Left renal pelvis (tissue), 4 donors: Measurements from ENCODE around the gene ZFC3H1. TPM values are rescaled to one million over a fixed set of nuclear protein-coding genes. Genes with fewer than 3 reads are reported as not detected.
"Not testable (repeated sequence)": the region's sequence is repeated elsewhere in the genome, so short reads cannot be mapped to it uniquely, and the experiment has no call there.

Experiments
- DNase-seq, 4 donors: peaks; one replicate each; pipeline ENCODE4 v3.0.0-alpha.2; 2013; ENCODE audit warnings: low read depth in 4 of 4, low spot score in 3 of 4
- polyA plus RNA-seq, 4 donors: library from polyadenylated mRNA; unstranded; fragments of 120-200 nt; gene quantifications; one replicate each; pipeline ENCODE4 v1.2.1, GENCODE V29; 2013; ENCODE audit not compliant: insufficient read length in 4 of 4

Gene ZFC3H1
- polyA plus RNA-seq: 10 to 100 TPM; 42.3 to 84.5 (median 71.0) TPM

- DNase-seq: peak; percentile 97 to 99 (median 98)
Observed at GRCh38 chr12:71663561-71664410, at the start of gene ZFC3H1, which contains the start of gene THAP2. Gene ZFC3H1, minus strand, starts transcription at chr12:71663848. Its CDS starts 238 bp downstream, at chr12:71663610. Gene THAP2, plus strand, starts transcription at chr12:71664301. Its CDS starts 209 bp downstream, at chr12:71664510.

GRCh38 chr12:71710276-71711125 lies 46.9 kb upstream of the ZFC3H1 start:
- no peak for DNase-seq

GRCh38 chr12:71708658-71709057 lies 45.0 kb upstream of the ZFC3H1 start:
- DNase-seq: no peak

GRCh38 chr12:71704920-71705319 lies 41.3 kb upstream of the ZFC3H1 start:
- no peak for DNase-seq

- no peak for DNase-seq
Observed at GRCh38 chr12:71703206-71703605, 39.6 kb upstream of the ZFC3H1 start.

- DNase-seq: no peak
Observed at GRCh38 chr12:71702590-71702989, 38.9 kb upstream of the ZFC3H1 start.

- not testable (repeated sequence) for DNase-seq
Observed at GRCh38 chr12:71702181-71702580, 38.5 kb upstream of the ZFC3H1 start.

GRCh38 chr12:71695782-71696181 lies 32.1 kb upstream of the ZFC3H1 start:
- no peak for DNase-seq

- DNase-seq: no peak
Observed at GRCh38 chr12:71694099-71694820, 30.6 kb upstream of the ZFC3H1 start.

- not testable (repeated sequence) for DNase-seq
Observed at GRCh38 chr12:71693651-71694050, 30.0 kb upstream of the ZFC3H1 start.

- DNase-seq: no peak
Observed at GRCh38 chr12:71693126-71693525, 29.5 kb upstream of the ZFC3H1 start.

GRCh38 chr12:71691504-71692129 lies 28.0 kb upstream of the ZFC3H1 start:
- DNase-seq: no peak

GRCh38 chr12:71688961-71689570 lies 25.4 kb upstream of the ZFC3H1 start:
- DNase-seq: no peak

GRCh38 chr12:71687172-71687571 lies 23.5 kb upstream of the ZFC3H1 start:
- DNase-seq: not testable (repeated sequence)

- no peak for DNase-seq
Observed at GRCh38 chr12:71686658-71687025, 23.0 kb upstream of the ZFC3H1 start.

- peak; percentile 73 to 81 (median 74) for DNase-seq
Observed at GRCh38 chr12:71685914-71686657, 22.4 kb upstream of the ZFC3H1 start, which contains the start of gene TMEM19. Gene TMEM19, plus strand, starts transcription at chr12:71686082. Its CDS starts 599 bp downstream, at chr12:71686681.

GRCh38 chr12:71685312-71685906 lies 21.8 kb upstream of the ZFC3H1 start:
- DNase-seq: no peak

- no peak for DNase-seq
Observed at GRCh38 chr12:71684081-71684480, 20.4 kb upstream of the ZFC3H1 start.

GRCh38 chr12:71683633-71684032 lies 20.0 kb upstream of the ZFC3H1 start:
- DNase-seq: no peak
